Common myeloid progenitor, CD34-positive (primary cell): Measurements from ENCODE around the gene NDC1.

Experiments used
- CTCF ChIA-PET: fragments of 350-600 bp; sonication (Branson Sonifier 250); formaldehyde crosslinking; loops from one replicate; lab custom pipeline; 2021; ENCODE audit warnings: antibody characterized with exemption; lab: Charles Lee
- POLR2A ChIA-PET: fragments of 350-600 bp; sonication (Branson Sonifier 250); formaldehyde crosslinking; loops from one replicate; lab custom pipeline; 2021; ENCODE audit warnings: antibody characterized with exemption; lab: Charles Lee
- DNase-seq, 3 donors: peaks; one replicate each; pipeline versions ENCODE4 v3.0.0 to v3.0.0-alpha.2; 2013
- H3K27ac ChIP-seq, 2 experiments: 1 replicate in 1 of 2; 2 replicates in 1 of 2; pipeline ENCODE4 v1.7.0; 2013; ENCODE audit warnings: inconsistent platforms in 2 of 2, low read length in 2 of 2, mild to moderate bottlenecking in 2 of 2, low read depth in 1 of 2, moderate library complexity in 1 of 2; ENCODE audit not compliant: severe bottlenecking in 2 of 2, insufficient read depth in 1 of 2, poor library complexity in 1 of 2
- H3K27me3 ChIP-seq, 5 experiments: replicated peaks in 2 of 5; 1 replicate in 3 of 5; 2 replicates in 2 of 5; pipeline versions ENCODE4 v1.6.1 to v1.7.0; 2013; ENCODE audit warnings: low read length in 4 of 5, mild to moderate bottlenecking in 2 of 5, moderate library complexity in 2 of 5, inconsistent platforms in 1 of 5; ENCODE audit not compliant: insufficient read depth in 5 of 5, control insufficient read depth in 4 of 5
- H3K36me3 ChIP-seq, 4 experiments: 1 replicate in 2 of 4; 2 replicates in 2 of 4; pipeline versions ENCODE4 v1.6.1 to v1.7.0; 2013; ENCODE audit warnings: low read length in 3 of 4, control low read depth in 1 of 4, mild to moderate bottlenecking in 1 of 4; ENCODE audit not compliant: control insufficient read depth in 4 of 4, insufficient read depth in 4 of 4
- H3K4me1 ChIP-seq, 4 experiments: 1 replicate in 3 of 4; 2 replicates in 1 of 4; pipeline versions ENCODE4 v1.6.1 to v1.7.1; 2013; ENCODE audit warnings: low read length in 3 of 4, mild to moderate bottlenecking in 3 of 4, control low read depth in 1 of 4, inconsistent platforms in 1 of 4, moderate library complexity in 1 of 4; ENCODE audit not compliant: control insufficient read depth in 4 of 4, insufficient read depth in 4 of 4; ENCODE audit errors: control extremely low read depth in 1 of 4
- H3K4me3 ChIP-seq, 7 experiments: 1 replicate in 4 of 7; 2 replicates in 3 of 7; pipeline versions ENCODE4 v1.5.1 to v1.7.0; 2013; ENCODE audit warnings: mild to moderate bottlenecking in 7 of 7, low read length in 6 of 7, moderate library complexity in 6 of 7, inconsistent platforms in 2 of 7, low read depth in 2 of 7, control low read depth in 1 of 7; ENCODE audit not compliant: insufficient read depth in 4 of 7, control insufficient read depth in 1 of 7; ENCODE audit errors: extremely low read depth in 1 of 7
- H3K9me3 ChIP-seq, 5 experiments: 1 replicate in 4 of 5; 2 replicates in 1 of 5; pipeline versions ENCODE4 v1.6.1 to v1.7.1; 2013; ENCODE audit warnings: low read length in 4 of 5, mild to moderate bottlenecking in 2 of 5, inconsistent platforms in 1 of 5, low read depth in 1 of 5, moderate library complexity in 1 of 5; ENCODE audit not compliant: control insufficient read depth in 4 of 5, insufficient read depth in 2 of 5; ENCODE audit errors: control extremely low read depth in 1 of 5
- WGBS: methylation state at CpG from one replicate; pipeline ENCODE4 v1.1.5; 2013; ENCODE audit not compliant: insufficient coverage; 5-methylcytosine and 5-hydroxymethylcytosine counted together

NDC1 gene

GRCh38 chr1:53731779-53732305 lies 106.3 kb downstream of the NDC1 start:
- WGBS: 96% methylated on average over 5 of the region's 8 CpGs
- Histone ChIP-seq H3K27ac (no peak overlapping the region), H3K4me3 (no peak overlapping the region), H3K4me1 (no peaks in the 10 kb centered on the region), H3K9me3 (no peaks in the 10 kb centered on the region), H3K36me3 (no peaks in the 10 kb centered on the region), H3K27me3 (peaks cover 3 to 44% (median 26%) of the 10 kb centered on the region in 5 experiments)
- POLR2A ChIA-PET: no interaction called here
- CTCF ChIA-PET: interaction anchor here (0.6 kb wide), 1 partner anchor 25 kb away, joined by 4 read pairs; no protein-coding TSS in a partner anchor
- DNase-seq: no peak

DNA sequence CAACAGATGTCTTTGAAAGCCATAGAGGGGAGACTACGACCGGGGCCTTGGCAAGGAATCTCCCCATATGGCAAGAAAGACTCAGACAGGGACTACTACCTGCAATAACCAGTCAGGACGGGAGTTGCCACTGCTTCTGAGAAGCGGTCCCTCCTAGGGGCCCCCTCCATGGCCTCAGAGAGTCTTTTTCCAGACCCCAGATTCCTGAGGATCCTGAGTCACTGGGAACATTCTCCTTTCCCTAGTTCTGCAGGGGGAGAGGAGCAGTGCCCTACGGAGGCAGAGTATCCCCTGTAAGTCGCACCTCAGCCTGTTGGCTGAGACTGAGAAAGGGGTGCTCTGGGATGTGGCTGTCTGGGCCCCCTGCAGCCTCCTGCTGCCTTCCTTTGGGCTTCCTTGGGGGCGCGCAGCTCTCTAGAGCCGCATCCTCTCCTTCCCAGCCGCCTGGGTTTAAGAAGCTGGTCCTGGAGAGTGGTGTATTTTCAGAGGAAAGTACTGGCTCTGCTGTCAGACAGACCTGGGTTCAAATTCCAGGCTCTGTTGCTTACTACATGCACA lies 107.0 kb downstream of the NDC1 start:
- H3K36me3 ChIP-seq: no peaks in the 10 kb centered on the region
- H3K4me3 ChIP-seq: no peak overlapping the region
- no peak for DNase-seq
- ChIA-PET CTCF (no interaction called here), POLR2A (no interaction called here)
- no peaks in the 10 kb centered on the region for H3K9me3 ChIP-seq
- no peak overlapping the region for H3K27ac ChIP-seq
- 94% methylated on average over 6 of the region's 10 CpGs for WGBS
- H3K27me3 ChIP-seq: peaks cover 0 to 37% (median 19%) of the 10 kb centered on the region in 5 experiments
- no peaks in the 10 kb centered on the region for H3K4me1 ChIP-seq

GRCh38 chr1:53730224-53730865 lies 107.8 kb downstream of the NDC1 start:
- POLR2A ChIA-PET: no interaction called here
- no peaks in the 10 kb centered on the region for H3K4me1 ChIP-seq
- DNase-seq: no peak
- H3K9me3 ChIP-seq: no peaks in the 10 kb centered on the region
- H3K27ac ChIP-seq: no peak overlapping the region
- CTCF ChIA-PET: no interaction called here
- peaks cover 0 to 30% (median 11%) of the 10 kb centered on the region in 5 experiments for H3K27me3 ChIP-seq
- no peak overlapping the region for H3K4me3 ChIP-seq
- no peaks in the 10 kb centered on the region for H3K36me3 ChIP-seq
- WGBS: 98% methylated on average over 9 of the region's 12 CpGs

DNA sequence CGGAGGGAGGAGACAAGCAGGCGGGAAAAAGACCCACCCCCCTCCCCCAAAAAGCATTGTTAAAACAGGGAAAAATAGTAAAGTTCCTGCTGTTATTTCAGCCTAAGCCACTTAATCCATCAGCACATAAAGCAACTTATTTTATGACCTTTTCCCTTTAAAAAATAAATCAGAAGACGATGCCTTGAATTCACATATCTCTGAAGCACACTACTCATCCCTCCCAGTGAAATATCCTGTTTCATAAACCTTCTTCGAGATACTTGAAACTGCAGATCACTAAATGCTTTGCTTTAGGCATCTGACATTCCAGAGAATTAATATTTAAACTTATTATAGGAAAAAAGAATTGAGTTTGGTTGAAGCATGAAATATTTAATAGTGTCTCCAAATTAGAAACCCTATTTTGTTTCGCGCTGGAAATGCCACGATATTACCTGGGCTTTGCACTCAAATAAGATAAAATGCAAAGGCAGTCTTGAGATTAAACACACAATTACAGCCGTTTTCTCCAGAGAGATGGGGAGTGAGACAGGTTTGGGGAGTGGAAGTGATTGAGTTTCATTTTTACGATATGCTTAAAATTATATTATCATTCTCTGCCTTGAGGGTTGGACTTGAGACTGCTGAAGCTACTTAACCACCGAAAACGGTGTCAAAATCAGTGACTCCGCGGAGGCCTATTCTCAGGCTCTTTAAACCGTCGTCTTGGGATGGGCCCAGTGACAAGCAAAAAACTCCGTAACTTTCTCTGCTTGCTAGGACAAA lies 108.5 kb downstream of the NDC1 start:
- H3K4me1 ChIP-seq: no peaks in the 10 kb centered on the region
- no peak for DNase-seq
- no peaks in the 10 kb centered on the region for H3K9me3 ChIP-seq
- ChIA-PET CTCF (no interaction called here), POLR2A (no interaction called here)
- no peak overlapping the region for H3K4me3 ChIP-seq
- 93% methylated on average over 12 of the region's 16 CpGs for WGBS
- H3K27me3 ChIP-seq: peaks cover 0 to 22% (median 7%) of the 10 kb centered on the region in 5 experiments
- no peaks in the 10 kb centered on the region for H3K36me3 ChIP-seq
- H3K27ac ChIP-seq: no peak overlapping the region

GRCh38 chr1:53728702-53729455 lies 109.2 kb downstream of the NDC1 start:
- no peaks in the 10 kb centered on the region for H3K4me1 ChIP-seq
- no peak for DNase-seq
- no peaks in the 10 kb centered on the region for H3K9me3 ChIP-seq
- POLR2A ChIA-PET: no interaction called here
- H3K36me3 ChIP-seq: no peaks in the 10 kb centered on the region
- H3K4me3 ChIP-seq: no peak overlapping the region
- CTCF ChIA-PET: interaction anchor here (1.2 kb wide), 1 partner anchor 247 kb away, joined by 3 read pairs; no protein-coding TSS in a partner anchor
- H3K27ac ChIP-seq: no peak overlapping the region
- 94% methylated on average over 16 of the region's 17 CpGs for WGBS
- H3K27me3 ChIP-seq: peaks cover 0 to 15% (median 5%) of the 10 kb centered on the region in 5 experiments

GRCh38 chr1:53728196-53728595 lies 109.9 kb downstream of the NDC1 start:
- no peak overlapping the region for H3K4me3 ChIP-seq
- DNase-seq: no peak
- peaks cover 0 to 10% (median 3%) of the 10 kb centered on the region in 5 experiments for H3K27me3 ChIP-seq
- no peaks in the 10 kb centered on the region for H3K4me1 ChIP-seq
- POLR2A ChIA-PET: no interaction called here
- CTCF ChIA-PET: interaction anchor here (1.2 to 1.5 kb wide), 2 partner anchors 9 to 247 kb away, joined by 3 read pairs; no protein-coding TSS in a partner anchor
- no peaks in the 10 kb centered on the region for H3K9me3 ChIP-seq
- H3K36me3 ChIP-seq: no peaks in the 10 kb centered on the region
- WGBS: 80% methylated on average over 1 of the region's 1 CpG
- H3K27ac ChIP-seq: no peak overlapping the region
